GM12865 (cell line): Measurements from ENCODE around the gene TMEM184B.

ENCODE experiments used
- DNase-seq: peaks from one replicate; pipeline ENCODE4 v3.0.0; 2010; ENCODE audit warnings: low read depth
- H3K4me3 ChIP-seq: 2 replicates; pipeline ENCODE4 v1.5.1; 2011; ENCODE audit warnings: mild to moderate bottlenecking, low read depth, low read length, control low read depth
- TF ChIP-seq, protein P1 (sequence below): IDR thresholded peaks from 2 replicates; pipeline ENCODE4 v1.5.1; 2011; ENCODE audit warnings: low read length, control low read depth, low read depth, inconsistent platforms; ENCODE audit not compliant: insufficient read depth; ENCODE audit errors: missing control alignments

The TMEM184B gene

DNA sequence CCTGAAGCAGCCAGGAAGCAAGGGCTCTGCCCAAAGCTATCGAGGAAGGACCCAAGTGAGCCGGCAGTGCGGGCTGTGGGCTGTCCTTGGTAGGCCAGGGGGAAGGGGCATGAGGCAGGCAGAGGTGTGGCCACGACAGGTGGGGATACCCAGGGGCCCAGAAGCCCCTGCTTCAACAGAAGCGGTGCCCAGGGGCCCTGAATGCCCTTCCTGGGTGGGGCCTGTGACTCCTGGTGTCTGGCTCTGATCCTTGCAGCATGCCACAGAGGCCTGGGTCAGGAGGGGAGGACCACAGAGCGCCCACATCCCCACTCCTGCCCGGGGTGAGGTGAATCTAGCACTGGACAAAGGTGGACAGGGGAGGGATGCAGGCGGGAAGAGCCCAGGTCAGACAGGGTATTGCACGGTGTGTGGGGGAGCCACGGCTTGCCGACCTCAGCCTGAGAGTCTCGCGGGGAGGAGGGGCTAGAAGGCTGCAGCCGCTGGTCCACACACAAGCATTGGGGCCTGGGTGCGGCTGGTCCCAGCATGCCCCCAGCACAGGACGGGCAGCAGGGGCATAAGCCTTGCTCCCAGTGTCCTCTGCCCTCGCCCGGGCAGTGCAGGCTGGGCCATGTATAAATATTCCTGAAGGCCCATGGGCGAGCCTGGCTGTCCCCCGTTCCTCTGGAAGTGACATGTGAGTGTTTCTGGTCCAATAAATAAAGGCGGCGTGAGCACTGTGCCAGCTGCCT, 52.0 kb downstream of the TMEM184B start:
- no peak for DNase-seq
- TF ChIP-seq, protein P1, sequence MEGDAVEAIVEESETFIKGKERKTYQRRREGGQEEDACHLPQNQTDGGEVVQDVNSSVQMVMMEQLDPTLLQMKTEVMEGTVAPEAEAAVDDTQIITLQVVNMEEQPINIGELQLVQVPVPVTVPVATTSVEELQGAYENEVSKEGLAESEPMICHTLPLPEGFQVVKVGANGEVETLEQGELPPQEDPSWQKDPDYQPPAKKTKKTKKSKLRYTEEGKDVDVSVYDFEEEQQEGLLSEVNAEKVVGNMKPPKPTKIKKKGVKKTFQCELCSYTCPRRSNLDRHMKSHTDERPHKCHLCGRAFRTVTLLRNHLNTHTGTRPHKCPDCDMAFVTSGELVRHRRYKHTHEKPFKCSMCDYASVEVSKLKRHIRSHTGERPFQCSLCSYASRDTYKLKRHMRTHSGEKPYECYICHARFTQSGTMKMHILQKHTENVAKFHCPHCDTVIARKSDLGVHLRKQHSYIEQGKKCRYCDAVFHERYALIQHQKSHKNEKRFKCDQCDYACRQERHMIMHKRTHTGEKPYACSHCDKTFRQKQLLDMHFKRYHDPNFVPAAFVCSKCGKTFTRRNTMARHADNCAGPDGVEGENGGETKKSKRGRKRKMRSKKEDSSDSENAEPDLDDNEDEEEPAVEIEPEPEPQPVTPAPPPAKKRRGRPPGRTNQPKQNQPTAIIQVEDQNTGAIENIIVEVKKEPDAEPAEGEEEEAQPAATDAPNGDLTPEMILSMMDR, result no peak
- no peak overlapping the region for H3K4me3 ChIP-seq

DNA sequence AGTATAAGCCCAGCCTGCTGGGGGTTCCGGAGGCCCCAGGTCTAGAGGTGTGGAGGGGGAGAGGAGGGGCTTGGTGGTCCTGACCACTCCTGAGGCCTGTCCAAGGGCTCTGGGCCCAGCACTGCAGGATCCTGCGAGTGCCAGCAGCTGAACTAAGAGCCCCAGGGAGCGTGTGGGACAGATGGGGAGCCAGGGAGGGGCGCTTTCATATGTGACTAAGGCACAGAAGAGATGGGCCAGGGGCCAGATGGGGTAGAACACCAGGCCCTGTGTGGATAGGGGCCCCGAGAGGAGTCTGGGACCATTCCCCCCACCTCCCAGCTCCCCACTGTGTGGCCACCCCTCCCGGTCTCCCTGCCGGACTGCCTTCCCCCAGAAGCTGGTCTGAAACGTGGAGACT, 52.6 kb downstream of the TMEM184B start:
- TF ChIP-seq, protein P1, result no peak
- DNase-seq, result no peak
- no peak overlapping the region for H3K4me3 ChIP-seq

DNA sequence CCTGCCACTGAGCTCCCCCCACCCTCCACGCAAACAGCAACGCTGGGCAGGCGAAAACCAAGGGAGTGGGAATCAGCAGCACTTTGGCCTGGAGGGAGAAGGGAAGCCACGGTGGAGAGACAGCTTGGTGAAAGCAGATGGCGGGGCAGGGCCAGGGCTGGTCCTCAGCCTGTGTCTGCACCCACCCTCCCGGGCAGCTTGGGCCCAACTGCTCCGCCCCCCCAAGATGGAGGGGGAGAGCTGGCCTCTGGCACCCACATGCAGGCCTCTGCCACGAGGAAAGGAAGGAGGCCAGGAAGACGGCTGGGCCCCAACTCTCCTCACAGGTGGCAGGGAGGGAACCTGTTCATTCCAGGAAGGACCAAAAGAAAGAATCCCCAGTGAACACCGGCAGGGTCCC, 53.2 kb downstream of the TMEM184B start:
- no peak for DNase-seq
- TF ChIP-seq, protein P1, result no peak
- no peak overlapping the region for H3K4me3 ChIP-seq

DNA sequence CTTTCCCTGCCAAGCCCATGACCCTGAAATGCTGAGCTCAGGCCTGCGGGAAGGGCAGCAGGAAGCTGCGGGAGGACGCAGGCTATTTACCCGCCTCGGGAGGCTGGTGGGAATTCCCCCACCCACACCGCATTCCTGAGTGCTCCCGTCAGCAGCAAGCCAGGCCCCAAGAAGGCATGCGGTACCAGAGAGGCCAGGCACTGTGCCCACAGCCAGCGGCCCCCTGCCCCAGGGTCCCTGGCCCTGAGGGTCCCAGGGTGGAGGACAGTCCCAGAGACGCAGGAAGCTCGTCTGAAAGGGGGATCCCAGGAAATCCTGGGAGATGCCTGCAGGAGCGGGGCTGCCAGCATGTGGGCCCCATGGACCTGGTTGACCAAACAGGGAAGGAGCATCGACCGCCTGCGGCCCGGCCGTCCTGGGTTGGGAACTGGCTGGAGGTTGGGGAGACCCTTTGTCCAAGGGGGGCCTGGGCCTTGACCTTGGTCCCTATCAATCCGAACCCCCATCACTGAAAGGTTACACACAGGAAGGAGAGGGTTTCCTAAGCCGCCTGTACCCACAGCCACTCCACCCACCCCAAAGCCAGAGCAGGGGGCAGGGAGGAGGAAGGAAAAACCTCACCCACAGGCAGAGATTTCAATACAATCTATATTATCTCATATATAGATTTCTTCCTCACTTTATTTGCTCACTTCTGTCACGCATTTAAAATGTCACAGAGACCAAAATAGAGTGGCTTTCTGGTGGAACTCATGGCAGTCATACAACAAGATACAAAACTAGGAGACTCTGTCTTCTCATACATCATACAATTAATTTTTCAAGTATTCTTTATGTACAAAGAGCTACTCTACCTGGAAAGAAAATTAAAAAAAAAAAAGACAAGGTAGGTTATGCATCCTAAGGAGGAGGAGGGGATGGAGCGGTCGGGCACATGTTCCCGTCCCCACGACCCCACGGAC, 53.9 kb downstream of the TMEM184B start:
- no peak overlapping the region for H3K4me3 ChIP-seq
- DNase-seq, result peak; percentile 71
- TF ChIP-seq, protein P1, result no peak

DNA sequence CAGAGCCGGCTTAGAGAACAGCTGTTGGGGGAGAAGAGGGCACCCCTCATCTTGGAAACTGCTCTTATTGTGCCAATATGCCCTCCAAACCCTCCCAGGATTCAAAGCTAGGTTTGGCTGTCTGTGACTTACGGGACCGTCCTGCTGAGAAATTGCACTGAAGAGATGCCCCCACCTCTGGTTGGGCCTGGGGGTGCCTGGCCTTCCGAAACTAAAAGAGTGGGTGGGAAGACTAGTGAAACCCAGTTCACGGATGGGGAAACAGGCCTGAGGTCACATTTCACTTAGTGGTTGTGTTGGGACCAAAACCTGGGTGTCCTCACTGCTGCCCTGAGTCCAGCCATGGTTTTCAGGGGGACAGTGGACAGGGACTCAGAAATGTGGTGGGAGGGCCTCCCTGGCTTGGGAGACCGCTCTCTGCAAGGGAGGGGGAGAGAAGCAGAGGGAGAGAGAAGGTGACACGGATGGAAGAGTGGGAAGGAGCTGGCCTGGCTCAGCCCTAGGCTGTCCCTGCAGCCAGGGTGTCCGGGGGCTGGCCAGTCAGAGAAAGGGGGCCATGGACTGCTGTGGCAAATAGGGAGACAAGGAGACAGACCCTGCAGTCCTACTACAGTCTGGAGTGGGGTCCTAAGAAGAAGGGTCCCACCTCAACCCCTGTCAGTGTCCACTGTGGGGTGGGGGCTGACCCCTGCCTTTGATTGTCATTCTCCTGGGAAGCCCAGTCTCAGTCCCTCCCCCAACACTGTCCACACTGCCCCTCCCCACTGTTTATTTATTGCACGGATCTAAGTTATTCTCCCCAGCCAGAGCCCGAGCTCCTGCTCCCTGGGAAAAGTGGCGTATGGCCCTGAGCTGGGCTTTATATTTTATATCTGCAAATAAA, 57.4 kb downstream of the TMEM184B start:
- no peak for DNase-seq
- TF ChIP-seq, protein P1, result no peak
- peak overlapping the region; percentile 49 for H3K4me3 ChIP-seq

DNA sequence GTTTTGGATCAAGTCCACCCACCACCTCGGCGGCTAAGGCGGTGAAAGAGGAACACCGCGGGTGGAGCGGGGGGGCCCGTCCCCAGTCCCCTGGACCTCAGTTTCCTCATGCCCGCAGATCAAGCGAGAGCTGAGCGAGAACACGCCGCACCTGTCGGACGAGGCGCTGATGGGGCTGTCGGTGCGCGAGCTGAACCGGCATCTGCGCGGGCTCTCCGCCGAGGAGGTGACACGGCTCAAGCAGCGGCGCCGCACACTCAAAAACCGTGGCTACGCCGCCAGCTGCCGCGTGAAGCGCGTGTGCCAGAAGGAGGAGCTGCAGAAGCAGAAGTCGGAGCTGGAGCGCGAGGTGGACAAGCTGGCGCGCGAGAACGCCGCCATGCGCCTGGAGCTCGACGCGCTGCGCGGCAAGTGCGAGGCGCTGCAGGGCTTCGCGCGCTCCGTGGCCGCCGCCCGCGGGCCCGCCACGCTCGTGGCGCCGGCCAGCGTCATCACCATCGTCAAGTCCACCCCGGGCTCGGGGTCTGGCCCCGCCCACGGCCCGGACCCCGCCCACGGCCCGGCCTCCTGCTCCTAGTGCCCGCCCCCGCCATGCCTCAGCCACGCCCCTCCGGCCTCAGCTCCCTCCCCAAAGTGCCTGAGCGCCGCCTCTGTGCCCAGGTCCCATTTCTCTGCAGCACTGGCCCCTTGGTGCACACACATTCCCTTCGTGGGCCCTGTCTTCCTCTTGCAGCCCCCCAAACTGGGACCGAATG, 58.3 kb downstream of the TMEM184B start:
- peak overlapping the region; percentile 76 for H3K4me3 ChIP-seq
- peak; percentile 94 for DNase-seq
- TF ChIP-seq, protein P1, result peak; percentile 13
